Common myeloid progenitor, CD34-positive (primary cell): Measurements from ENCODE around the gene C14orf180.

Experiments
- CTCF ChIA-PET: fragments of 350-600 bp; sonication (Branson Sonifier 250); formaldehyde crosslinking; loops from one replicate; lab custom pipeline; 2021; ENCODE audit warnings: antibody characterized with exemption; lab: Charles Lee
- POLR2A ChIA-PET: fragments of 350-600 bp; sonication (Branson Sonifier 250); formaldehyde crosslinking; loops from one replicate; lab custom pipeline; 2021; ENCODE audit warnings: antibody characterized with exemption; lab: Charles Lee
- DNase-seq, 3 donors: peaks; one replicate each; pipeline versions ENCODE4 v3.0.0 to v3.0.0-alpha.2; 2013
- H3K27ac ChIP-seq, 2 experiments: 1 replicate in 1 of 2; 2 replicates in 1 of 2; pipeline ENCODE4 v1.7.0; 2013; ENCODE audit warnings: inconsistent platforms in 2 of 2, low read length in 2 of 2, mild to moderate bottlenecking in 2 of 2, low read depth in 1 of 2, moderate library complexity in 1 of 2; ENCODE audit not compliant: severe bottlenecking in 2 of 2, insufficient read depth in 1 of 2, poor library complexity in 1 of 2
- H3K27me3 ChIP-seq, 5 experiments: replicated peaks in 2 of 5; 1 replicate in 3 of 5; 2 replicates in 2 of 5; pipeline versions ENCODE4 v1.6.1 to v1.7.0; 2013; ENCODE audit warnings: low read length in 4 of 5, mild to moderate bottlenecking in 2 of 5, moderate library complexity in 2 of 5, inconsistent platforms in 1 of 5; ENCODE audit not compliant: insufficient read depth in 5 of 5, control insufficient read depth in 4 of 5
- H3K36me3 ChIP-seq, 4 experiments: 1 replicate in 2 of 4; 2 replicates in 2 of 4; pipeline versions ENCODE4 v1.6.1 to v1.7.0; 2013; ENCODE audit warnings: low read length in 3 of 4, control low read depth in 1 of 4, mild to moderate bottlenecking in 1 of 4; ENCODE audit not compliant: control insufficient read depth in 4 of 4, insufficient read depth in 4 of 4
- H3K4me1 ChIP-seq, 4 experiments: 1 replicate in 3 of 4; 2 replicates in 1 of 4; pipeline versions ENCODE4 v1.6.1 to v1.7.1; 2013; ENCODE audit warnings: low read length in 3 of 4, mild to moderate bottlenecking in 3 of 4, control low read depth in 1 of 4, inconsistent platforms in 1 of 4, moderate library complexity in 1 of 4; ENCODE audit not compliant: control insufficient read depth in 4 of 4, insufficient read depth in 4 of 4; ENCODE audit errors: control extremely low read depth in 1 of 4
- H3K4me3 ChIP-seq, 7 experiments: 1 replicate in 4 of 7; 2 replicates in 3 of 7; pipeline versions ENCODE4 v1.5.1 to v1.7.0; 2013; ENCODE audit warnings: mild to moderate bottlenecking in 7 of 7, low read length in 6 of 7, moderate library complexity in 6 of 7, inconsistent platforms in 2 of 7, low read depth in 2 of 7, control low read depth in 1 of 7; ENCODE audit not compliant: insufficient read depth in 4 of 7, control insufficient read depth in 1 of 7; ENCODE audit errors: extremely low read depth in 1 of 7
- H3K9me3 ChIP-seq, 5 experiments: 1 replicate in 4 of 5; 2 replicates in 1 of 5; pipeline versions ENCODE4 v1.6.1 to v1.7.1; 2013; ENCODE audit warnings: low read length in 4 of 5, mild to moderate bottlenecking in 2 of 5, inconsistent platforms in 1 of 5, low read depth in 1 of 5, moderate library complexity in 1 of 5; ENCODE audit not compliant: control insufficient read depth in 4 of 5, insufficient read depth in 2 of 5; ENCODE audit errors: control extremely low read depth in 1 of 5
- WGBS: methylation state at CpG from one replicate; pipeline ENCODE4 v1.1.5; 2013; ENCODE audit not compliant: insufficient coverage; 5-methylcytosine and 5-hydroxymethylcytosine counted together

The C14orf180 gene

DNA sequence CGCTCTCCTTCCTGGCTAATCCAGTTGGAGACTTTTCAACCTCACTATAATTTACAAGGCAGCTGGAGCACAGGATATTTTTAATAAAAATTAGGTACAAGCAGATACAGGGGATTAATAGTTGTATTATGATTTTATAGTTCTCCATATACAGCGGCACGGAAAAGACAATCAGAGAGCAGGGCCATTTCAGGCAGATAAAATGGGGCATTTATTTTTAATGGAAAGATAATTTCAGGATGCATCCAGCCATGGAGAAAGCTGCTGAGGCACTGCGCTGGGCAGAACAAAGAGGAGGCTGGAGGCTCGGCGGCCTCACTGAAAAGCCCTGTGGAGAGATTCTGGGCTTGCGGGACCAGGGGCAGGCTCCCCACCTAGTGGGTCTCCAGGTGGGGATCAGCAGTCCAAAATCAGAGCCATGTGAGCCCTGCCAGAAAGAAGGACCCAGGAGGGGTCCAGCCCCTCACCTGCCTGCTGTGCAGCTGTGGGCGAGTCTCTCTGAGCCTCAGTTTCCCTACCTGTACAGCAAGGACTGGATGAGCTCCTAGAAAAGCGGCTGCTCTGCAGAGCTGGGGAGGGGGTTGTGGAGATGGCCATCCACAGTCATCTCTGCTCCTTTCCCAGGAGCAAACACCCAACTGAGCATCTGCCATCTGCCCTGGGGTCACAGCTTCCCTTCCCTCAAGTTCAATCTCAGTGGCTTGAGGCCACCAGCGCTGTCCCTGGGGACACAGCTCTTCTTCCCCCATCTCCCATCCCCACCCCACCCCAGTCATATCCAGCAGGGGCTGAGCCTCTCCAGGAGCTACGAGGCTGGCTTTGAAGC, 23.9 kb upstream of the C14orf180 start:
- no peak overlapping the region for H3K27ac ChIP-seq
- 98% methylated on average over 10 of the region's 11 CpGs for WGBS
- DNase-seq = no peak
- peaks cover 0 to 17% (median 2%) of the 10 kb centered on the region in 5 experiments for H3K27me3 ChIP-seq
- POLR2A ChIA-PET = no interaction called here
- no peaks in the 10 kb centered on the region for H3K9me3 ChIP-seq
- no peak overlapping the region for H3K4me3 ChIP-seq
- CTCF ChIA-PET = interaction anchor here (1.3 kb wide), 1 partner anchor 9 kb away, joined by 6 read pairs; no protein-coding TSS in a partner anchor
- no peaks in the 10 kb centered on the region for H3K4me1 ChIP-seq
- no peaks in the 10 kb centered on the region for H3K36me3 ChIP-seq

DNA sequence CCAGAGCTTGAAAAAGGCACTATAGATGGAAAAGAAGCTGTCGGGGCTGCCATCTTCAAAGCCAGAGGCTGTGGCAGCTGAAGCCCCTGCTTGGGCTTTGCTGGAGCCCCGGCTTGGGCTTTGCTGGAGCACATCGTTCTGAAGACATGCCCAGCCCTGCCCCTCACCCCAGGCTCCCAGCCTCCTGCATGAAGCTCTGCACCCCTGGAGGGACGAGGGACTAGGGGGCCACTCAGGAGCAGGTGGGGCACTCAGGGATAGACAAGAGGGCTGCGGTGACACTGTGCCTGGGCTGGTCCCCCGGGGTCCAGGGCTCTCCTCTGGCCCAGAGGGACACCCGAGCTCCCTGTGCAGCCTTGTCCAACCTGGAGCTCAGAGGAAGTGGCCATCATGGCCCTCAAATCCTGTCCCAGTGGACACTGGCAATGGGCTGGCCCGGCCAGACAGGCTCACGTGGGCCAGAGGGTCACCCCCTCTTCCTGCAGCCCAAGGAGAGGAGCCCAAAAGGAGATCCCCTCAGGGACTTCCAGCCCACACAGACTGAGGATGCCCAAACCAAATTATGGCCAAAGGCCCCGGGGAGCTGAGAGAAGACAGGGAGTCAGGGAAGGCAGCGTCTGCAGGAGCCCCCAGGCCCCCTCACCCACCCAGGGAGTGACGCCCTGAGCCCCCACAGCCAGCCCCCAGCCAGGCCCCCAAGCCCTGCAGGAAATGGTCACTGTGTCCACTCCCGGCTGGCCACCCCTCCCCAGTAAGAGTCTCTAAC, 23.1 kb upstream of the C14orf180 start:
- Histone ChIP-seq H3K36me3 (no peaks in the 10 kb centered on the region), H3K27me3 (peaks cover 0 to 17% (median 0%) of the 10 kb centered on the region in 5 experiments), H3K4me3 (no peak overlapping the region), H3K4me1 (no peaks in the 10 kb centered on the region), H3K27ac (no peak overlapping the region), H3K9me3 (no peaks in the 10 kb centered on the region)
- POLR2A ChIA-PET = no interaction called here
- CTCF ChIA-PET = interaction anchor here (1.3 kb wide), 1 partner anchor 8 kb away, joined by 6 read pairs; no protein-coding TSS in a partner anchor
- DNase-seq = no peak
- WGBS = 85% methylated on average over 9 of the region's 13 CpGs

DNA sequence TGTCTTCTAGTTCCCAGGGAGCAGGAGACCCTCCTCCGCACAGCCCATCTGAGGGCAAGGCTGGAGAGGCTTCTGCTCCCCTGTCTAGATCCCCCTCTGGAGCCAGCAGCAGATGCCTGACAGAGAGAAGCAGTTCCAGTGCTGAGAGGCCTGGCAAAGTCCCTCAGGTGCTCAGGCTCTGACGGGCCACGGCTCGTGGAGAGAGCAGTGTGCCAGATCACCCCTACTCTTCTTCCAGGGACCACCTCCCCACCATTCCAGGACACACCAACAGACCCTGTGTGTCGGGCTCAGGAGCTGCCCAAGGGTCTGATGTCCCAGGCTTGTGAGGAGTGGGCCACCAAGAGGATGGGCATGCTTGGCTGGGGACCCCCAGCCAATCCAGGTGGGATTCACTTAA, 22.5 kb upstream of the C14orf180 start:
- no peak for DNase-seq

DNA sequence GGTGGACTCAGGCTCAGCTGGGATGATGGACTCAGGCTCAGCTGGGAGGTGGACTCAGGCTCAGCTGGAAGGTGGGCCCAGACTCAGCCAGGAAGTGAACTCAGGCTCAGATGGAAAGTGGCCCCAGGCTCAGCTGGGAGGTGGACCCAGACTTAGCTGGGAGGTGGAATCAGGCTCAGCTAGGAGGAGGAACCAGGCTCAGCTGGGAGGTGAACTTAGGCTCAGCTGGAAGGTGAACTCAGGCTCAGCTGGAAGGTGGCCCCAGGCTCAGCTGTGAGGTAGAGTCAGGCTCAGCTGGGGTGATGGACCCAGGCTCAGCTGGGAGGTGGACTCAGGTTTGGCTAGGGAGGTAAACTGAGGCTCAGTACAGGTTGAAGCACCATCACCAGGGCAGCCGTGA, 21.8 kb upstream of the C14orf180 start:
- Histone ChIP-seq H3K9me3 (no peaks in the 10 kb centered on the region), H3K4me3 (no peak overlapping the region), H3K4me1 (no peaks in the 10 kb centered on the region), H3K27me3 (peaks cover 0 to 11% (median 0%) of the 10 kb centered on the region in 5 experiments), H3K36me3 (no peaks in the 10 kb centered on the region), H3K27ac (no peak overlapping the region)
- no peak for DNase-seq
- CTCF ChIA-PET = interaction anchor here (1.2 kb wide), 1 partner anchor 10 kb away, joined by 3 read pairs; no protein-coding TSS in a partner anchor
- WGBS = 88% methylated on average over 1 of the region's 1 CpG
- POLR2A ChIA-PET = no interaction called here

More for the DNA sequence above, 22.5 kb upstream of the C14orf180 start:
- ChIA-PET POLR2A (no interaction called here), CTCF (interaction anchor here (1.2 kb wide), 1 partner anchor 9 kb away, joined by 3 read pairs; no protein-coding TSS in a partner anchor)
- no peaks in the 10 kb centered on the region for H3K36me3 ChIP-seq
- 100% methylated on average over 1 of the region's 5 CpGs for WGBS
- H3K9me3 ChIP-seq = no peaks in the 10 kb centered on the region
- H3K27ac ChIP-seq = no peak overlapping the region
- H3K4me1 ChIP-seq = no peaks in the 10 kb centered on the region
- peaks cover 0 to 17% (median 0%) of the 10 kb centered on the region in 5 experiments for H3K27me3 ChIP-seq
- no peak overlapping the region for H3K4me3 ChIP-seq

DNA sequence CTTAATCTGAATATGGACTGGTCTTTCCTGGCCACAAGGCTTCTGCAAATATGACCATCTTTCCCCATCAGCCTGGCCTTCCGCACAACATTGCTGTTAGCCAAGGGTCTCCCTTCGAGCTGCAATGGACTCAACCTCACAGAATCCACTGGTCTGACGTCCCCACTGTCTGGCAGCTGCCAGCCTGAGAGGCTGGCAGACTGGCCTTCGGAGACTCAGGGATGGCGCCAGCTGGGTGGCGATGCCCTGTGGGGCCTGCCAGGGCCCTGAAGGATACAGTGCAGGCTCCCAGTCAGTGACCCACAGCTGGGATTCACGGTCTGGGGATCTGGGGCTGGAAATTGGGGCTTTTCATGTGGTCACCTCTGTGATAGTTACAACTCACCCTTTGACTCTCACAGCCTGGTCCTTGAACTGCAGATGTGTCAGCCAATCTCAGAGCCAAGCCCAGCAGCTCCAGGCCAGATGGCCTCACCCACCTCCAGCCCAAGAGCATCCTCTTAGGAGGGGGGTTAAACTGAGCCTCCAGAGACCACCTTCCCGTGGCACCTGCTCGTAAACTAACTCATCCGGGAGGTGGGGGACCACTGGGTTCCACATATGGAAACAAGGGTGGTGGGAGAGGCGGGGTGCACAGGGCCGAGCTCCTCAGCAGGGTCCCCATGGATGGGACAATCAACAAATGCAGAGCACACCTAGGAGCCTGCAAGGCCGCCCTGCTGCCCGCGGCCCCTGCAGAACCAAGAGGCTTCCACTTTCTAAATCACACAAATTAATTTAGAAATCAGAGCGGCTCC, 21.1 kb upstream of the C14orf180 start:
- WGBS = 94% methylated on average over 15 of the region's 16 CpGs
- peaks cover 0 to 2% (median under 1%) of the 10 kb centered on the region in 4 experiments for H3K4me1 ChIP-seq
- no peak for DNase-seq
- H3K27ac ChIP-seq = no peak overlapping the region
- CTCF ChIA-PET = interaction anchor here (1.1 to 1.2 kb wide), 3 partner anchors 11 to 344 kb away, joined by 3 read pairs; no protein-coding TSS in a partner anchor
- H3K4me3 ChIP-seq = no peak overlapping the region
- H3K27me3 ChIP-seq = peaks cover 0 to 5% (median 0%) of the 10 kb centered on the region in 5 experiments
- no peaks in the 10 kb centered on the region for H3K36me3 ChIP-seq
- POLR2A ChIA-PET = no interaction called here
- no peaks in the 10 kb centered on the region for H3K9me3 ChIP-seq

DNA sequence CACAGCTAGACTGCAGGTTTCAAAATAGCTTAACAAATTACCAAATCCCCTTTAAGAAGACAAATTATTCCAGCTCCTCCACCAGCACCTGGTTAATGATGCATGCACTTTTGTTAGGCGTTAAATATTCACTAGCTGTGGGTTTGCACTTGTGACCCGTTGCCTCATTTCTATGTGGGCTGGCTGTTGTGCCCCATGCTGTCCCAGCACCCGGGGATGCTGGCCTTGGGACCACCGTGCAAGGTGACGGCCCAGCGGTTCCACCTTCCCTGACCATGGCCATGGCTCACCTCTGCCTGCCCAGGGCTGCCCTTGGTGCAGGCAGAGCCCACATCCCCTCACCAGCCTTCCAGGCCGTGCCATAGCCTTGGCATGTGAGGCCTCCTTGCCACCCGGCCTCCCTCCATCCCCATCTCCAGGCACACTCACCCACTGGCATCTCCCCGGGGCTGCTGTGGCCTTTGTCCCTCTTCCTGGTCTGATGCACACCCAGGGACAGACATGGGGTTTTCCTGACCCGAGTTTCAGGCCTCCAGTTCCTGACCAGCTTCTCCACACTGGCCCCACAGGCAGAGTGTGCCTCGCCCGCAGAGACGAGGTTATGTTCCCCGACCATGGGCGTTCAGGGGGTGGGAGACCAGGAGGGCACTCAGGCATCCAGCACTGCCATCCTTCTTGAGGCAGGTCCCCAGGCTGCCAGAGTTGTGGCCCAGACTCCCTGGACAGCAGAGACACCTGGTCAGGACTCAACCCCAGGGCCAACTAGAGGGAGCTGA, 20.3 kb upstream of the C14orf180 start:
- H3K27me3 ChIP-seq = peaks cover 0 to 3% (median 0%) of the 10 kb centered on the region in 5 experiments
- ChIA-PET CTCF (interaction anchor here (1.1 kb wide), 2 partner anchors 17 to 345 kb away, joined by 3 read pairs; no protein-coding TSS in a partner anchor), POLR2A (no interaction called here)
- H3K4me3 ChIP-seq = no peak overlapping the region
- peaks cover 0 to 10% (median 5%) of the 10 kb centered on the region in 4 experiments for H3K4me1 ChIP-seq
- H3K27ac ChIP-seq = no peak overlapping the region
- 95% methylated on average over 15 of the region's 15 CpGs for WGBS
- no peak for DNase-seq
- H3K9me3 ChIP-seq = no peaks in the 10 kb centered on the region
- H3K36me3 ChIP-seq = no peaks in the 10 kb centered on the region
